Measurements from ENCODE around the gene DNASE1L1.
"Not testable (repeated sequence)": the region's sequence is repeated elsewhere in the genome, so short reads cannot be mapped to it uniquely, and the experiment has no call there.

Gene DNASE1L1

GRCh38 chrX:154403858-154404257 is 5.2 kb downstream of the DNASE1L1 start:
- no peak for DNase-seq (ENCODE audit: low read depth)

GRCh38 chrX:154403192-154403591 is 5.9 kb downstream of the DNASE1L1 start:
- DNase-seq (ENCODE audit: low read depth): no peak

- no peak for DNase-seq (ENCODE audit: low read depth)
These were observed 6.4 kb downstream of the DNASE1L1 start for GRCh38 chrX:154402622-154403127.

GRCh38 chrX:154401918-154402621 is 7.0 kb downstream of the DNASE1L1 start:
- peak; percentile 24 for DNase-seq (ENCODE audit: low read depth)

GRCh38 chrX:154401045-154401799 is 7.8 kb downstream of the DNASE1L1 start:
- peak; percentile 35 for DNase-seq (ENCODE audit: low read depth)

GRCh38 chrX:154400369-154400817 is 8.7 kb downstream of the DNASE1L1 start:
- not testable (repeated sequence) for DNase-seq (ENCODE audit: low read depth)

GRCh38 chrX:154399527-154400368 is 9.3 kb downstream of the DNASE1L1 start:
- no peak for DNase-seq (ENCODE audit: low read depth)

GRCh38 chrX:154398668-154399526 is 10.2 kb downstream of the DNASE1L1 start:
- DNase-seq (ENCODE audit: low read depth): peak; percentile 78

- peak; percentile 98 for DNase-seq (ENCODE audit: low read depth)
These were observed 11.0 kb downstream of the DNASE1L1 start, which contains the start of gene RPL10 for GRCh38 chrX:154397888-154398667. RPL10 (plus strand) TSS chrX:154398377; CDS start chrX:154398520, 143 bp downstream.

- peak; percentile 67 for DNase-seq (ENCODE audit: low read depth)
These were observed 11.8 kb downstream of the DNASE1L1 start for GRCh38 chrX:154396973-154397887.

- DNase-seq (ENCODE audit: low read depth): not testable (repeated sequence)
These were observed 12.7 kb downstream of the DNASE1L1 start for GRCh38 chrX:154396363-154396762.

GRCh38 chrX:154389812-154390747 is 19.0 kb downstream of the DNASE1L1 start:
- not testable (repeated sequence) for DNase-seq (ENCODE audit: low read depth)

- not testable (repeated sequence) for DNase-seq (ENCODE audit: low read depth)
These were observed 20.4 kb downstream of the DNASE1L1 start for GRCh38 chrX:154388649-154389048.

- not testable (repeated sequence) for DNase-seq (ENCODE audit: low read depth)
These were observed 21.0 kb downstream of the DNASE1L1 start for GRCh38 chrX:154388094-154388493.

GRCh38 chrX:154384284-154384892 is 24.7 kb downstream of the DNASE1L1 start:
- DNase-seq (ENCODE audit: low read depth): peak; percentile 24

GRCh38 chrX:154383359-154384283 is 25.4 kb downstream of the DNASE1L1 start:
- DNase-seq (ENCODE audit: low read depth): no peak

All from fibroblast of gingiva (primary cell).